Mesendoderm (in vitro differentiated cells): Measurements from ENCODE around the gene GATA1. TPM values are rescaled to one million over a fixed set of nuclear protein-coding genes. Genes with fewer than 3 reads are reported as not detected.
A peak's percentile ranks its signal among the peaks of the same experiment; 100 is the strongest.

Experiments
- DNase-seq: peaks from one replicate; pipeline ENCODE4 v3.0.0; 2013
- H2AK5ac ChIP-seq: 2 replicates; pipeline ENCODE4 v1.6.1; 2013; ENCODE audit warnings: low read length, inconsistent platforms
- H2BK120ac ChIP-seq: 2 replicates; pipeline ENCODE4 v1.6.1; 2013; ENCODE audit warnings: low read depth, mild to moderate bottlenecking, low read length, moderate library complexity, mixed read lengths
- H2BK15ac ChIP-seq: replicated peaks from 2 replicates; pipeline ENCODE4 v1.6.1; 2013; ENCODE audit warnings: low read depth, mild to moderate bottlenecking, moderate library complexity
- H2BK5ac ChIP-seq: 2 replicates; pipeline ENCODE4 v1.6.1; 2013; ENCODE audit warnings: low read length, inconsistent platforms
- H3K18ac ChIP-seq: 2 replicates; pipeline ENCODE4 v1.6.1; 2013; ENCODE audit warnings: mild to moderate bottlenecking, low read length, mixed read lengths
- H3K23ac ChIP-seq: one replicate; pipeline ENCODE4 v1.6.1; 2013; ENCODE audit warnings: low read length
- H3K27ac ChIP-seq: 2 replicates; pipeline ENCODE4 v1.5.1; 2013; ENCODE audit warnings: low read depth, mild to moderate bottlenecking, inconsistent platforms, low read length, moderate library complexity
- H3K27me3 ChIP-seq: 2 replicates; pipeline ENCODE4 v1.6.1; 2013; ENCODE audit warnings: low read length, control low read depth, mild to moderate bottlenecking, inconsistent platforms; ENCODE audit not compliant: insufficient read depth, poor library complexity
- H3K36me3 ChIP-seq: 2 replicates; pipeline ENCODE4 v1.6.1; 2013; ENCODE audit warnings: low read length, inconsistent platforms; ENCODE audit not compliant: control insufficient read depth, insufficient read depth
- H3K4ac ChIP-seq: one replicate; pipeline ENCODE4 v1.6.1; 2013; ENCODE audit warnings: low read depth, mild to moderate bottlenecking, low read length, moderate library complexity
- H3K4me1 ChIP-seq: 2 replicates; pipeline ENCODE4 v1.6.1; 2013; ENCODE audit warnings: low read depth, low read length, inconsistent platforms; ENCODE audit not compliant: control insufficient read depth
- H3K4me2 ChIP-seq: 2 replicates; pipeline ENCODE4 v1.6.1; 2013; ENCODE audit warnings: low read length
- H3K4me3 ChIP-seq: 2 replicates; pipeline ENCODE4 v1.5.1; 2013; ENCODE audit warnings: mild to moderate bottlenecking, low read length
- H3K56ac ChIP-seq: one replicate; pipeline ENCODE4 v1.6.1; 2013; ENCODE audit warnings: low read length
- H3K79me1 ChIP-seq: 2 replicates; pipeline ENCODE4 v1.6.1; 2013; ENCODE audit warnings: low read length, inconsistent platforms
- H3K79me2 ChIP-seq: 2 replicates; pipeline ENCODE4 v1.6.1; 2013; ENCODE audit warnings: mild to moderate bottlenecking, low read length; ENCODE audit not compliant: control insufficient read depth, insufficient read depth
- H3K9ac ChIP-seq: 2 replicates; pipeline ENCODE4 v1.6.1; 2013; ENCODE audit warnings: low read length, inconsistent platforms
- H4K5ac ChIP-seq: one replicate; pipeline ENCODE4 v1.6.1; 2013; ENCODE audit warnings: low read length
- H4K8ac ChIP-seq: one replicate; pipeline ENCODE4 v1.6.1; 2013; ENCODE audit warnings: low read depth, mild to moderate bottlenecking, control low read depth, low read length, moderate library complexity
- WGBS: extraction: QIAGEN DNeasy Blood & Tissue Kit; methylation state at CpG from one replicate; pipeline ENCODE4 v1.1.7; 2013; ENCODE audit warnings: low lambda C conversion rate, missing lambda C conversion rate; ENCODE audit not compliant: insufficient coverage; ENCODE audit errors: extremely low coverage; 5-methylcytosine and 5-hydroxymethylcytosine counted together
- small RNA-seq: library from polyadenylated mRNA; stranded (forward); fragments of <200 nt; extraction: miRNeasy Mini kit (QIAGEN cat#:217004); gene quantifications from one replicate; pipeline ENCODE3, GENCODE V24; 2013; ENCODE audit not compliant: insufficient read depth

GATA1 gene

DNA sequence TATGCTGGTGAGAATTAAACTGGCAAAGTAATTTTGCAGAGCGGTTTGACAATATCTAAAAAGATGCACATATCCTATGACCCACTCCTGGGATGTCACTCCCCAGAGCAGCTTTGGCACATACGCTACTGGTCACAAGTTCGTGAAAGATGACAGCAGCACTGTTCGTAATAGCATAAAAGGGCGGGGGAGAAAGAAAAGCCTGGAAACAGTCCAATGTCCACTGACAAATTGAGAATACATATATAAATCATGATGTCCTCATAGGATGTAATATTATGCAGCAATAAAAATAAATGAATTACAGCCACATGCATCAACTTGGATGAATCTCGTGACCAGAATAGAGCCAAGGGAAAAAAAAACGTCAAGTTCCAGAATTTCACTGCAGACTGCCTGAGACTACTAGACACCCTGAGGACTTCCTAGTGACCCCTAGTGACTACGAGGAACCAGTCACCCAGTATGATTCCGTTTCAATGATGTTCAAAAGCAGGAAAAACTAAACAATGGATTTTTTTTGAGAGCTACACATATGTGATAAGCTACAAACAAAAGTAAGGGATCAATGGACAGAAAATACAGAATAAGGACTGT is 47.2 kb downstream of the GATA1 start:
- no CpG with 5 or more reads among the region's 9 CpGs for WGBS

DNA sequence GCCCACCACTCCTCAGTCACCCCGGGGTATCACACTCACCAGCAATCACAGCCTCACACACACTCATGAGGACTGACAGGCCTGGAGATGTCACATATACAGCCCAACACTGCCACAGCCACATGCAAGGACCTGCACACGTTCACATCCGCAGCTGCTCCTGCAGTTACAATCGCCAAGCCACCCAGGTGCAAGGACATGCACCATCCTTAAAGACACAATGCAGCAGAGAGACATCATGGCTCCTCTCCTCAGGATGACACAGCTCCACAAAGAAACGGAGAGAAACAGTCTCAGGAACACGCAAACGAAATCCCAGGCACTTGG is 48.0 kb downstream of the GATA1 start:
- H2BK5ac ChIP-seq = no peak overlapping the region
- H3K36me3 ChIP-seq = no peaks in the 10 kb centered on the region
- H3K23ac ChIP-seq = no peak overlapping the region
- H3K18ac ChIP-seq = no peak overlapping the region
- H2BK15ac ChIP-seq = no peak overlapping the region
- no peak overlapping the region for H3K56ac ChIP-seq
- no peaks in the 10 kb centered on the region for H3K79me2 ChIP-seq
- H3K4ac ChIP-seq = no peak overlapping the region
- H3K4me2 ChIP-seq = no peak overlapping the region
- H3K4me1 ChIP-seq = no peaks in the 10 kb centered on the region
- H3K27ac ChIP-seq = no peak overlapping the region
- peaks cover 15% of the 10 kb centered on the region for H3K27me3 ChIP-seq
- DNase-seq = no peak
- no peak overlapping the region for H2BK120ac ChIP-seq
- no CpG with 5 or more reads among the region's 7 CpGs for WGBS
- H2AK5ac ChIP-seq = no peak overlapping the region
- H3K9ac ChIP-seq = no peak overlapping the region
- no peak overlapping the region for H4K8ac ChIP-seq
- H3K4me3 ChIP-seq = no peak overlapping the region
- no peaks in the 10 kb centered on the region for H3K79me1 ChIP-seq
- H4K5ac ChIP-seq = no peak overlapping the region

More for the DNA sequence above, 47.2 kb downstream of the GATA1 start:
- Histone ChIP-seq H4K5ac (no peak overlapping the region), H3K56ac (no peak overlapping the region), H3K79me1 (no peaks in the 10 kb centered on the region), H3K4me3 (no peak overlapping the region), H2BK5ac (no peak overlapping the region), H3K79me2 (no peaks in the 10 kb centered on the region), H3K4me2 (no peak overlapping the region), H3K23ac (no peak overlapping the region), H3K27me3 (peaks cover 15% of the 10 kb centered on the region), H3K36me3 (no peaks in the 10 kb centered on the region), H3K27ac (no peak overlapping the region), H4K8ac (no peak overlapping the region), H3K4me1 (no peaks in the 10 kb centered on the region), H3K4ac (no peak overlapping the region), H3K9ac (no peak overlapping the region), H3K18ac (no peak overlapping the region), H2BK15ac (no peak overlapping the region), H2BK120ac (no peak overlapping the region), H2AK5ac (no peak overlapping the region)
- DNase-seq = no peak

DNA sequence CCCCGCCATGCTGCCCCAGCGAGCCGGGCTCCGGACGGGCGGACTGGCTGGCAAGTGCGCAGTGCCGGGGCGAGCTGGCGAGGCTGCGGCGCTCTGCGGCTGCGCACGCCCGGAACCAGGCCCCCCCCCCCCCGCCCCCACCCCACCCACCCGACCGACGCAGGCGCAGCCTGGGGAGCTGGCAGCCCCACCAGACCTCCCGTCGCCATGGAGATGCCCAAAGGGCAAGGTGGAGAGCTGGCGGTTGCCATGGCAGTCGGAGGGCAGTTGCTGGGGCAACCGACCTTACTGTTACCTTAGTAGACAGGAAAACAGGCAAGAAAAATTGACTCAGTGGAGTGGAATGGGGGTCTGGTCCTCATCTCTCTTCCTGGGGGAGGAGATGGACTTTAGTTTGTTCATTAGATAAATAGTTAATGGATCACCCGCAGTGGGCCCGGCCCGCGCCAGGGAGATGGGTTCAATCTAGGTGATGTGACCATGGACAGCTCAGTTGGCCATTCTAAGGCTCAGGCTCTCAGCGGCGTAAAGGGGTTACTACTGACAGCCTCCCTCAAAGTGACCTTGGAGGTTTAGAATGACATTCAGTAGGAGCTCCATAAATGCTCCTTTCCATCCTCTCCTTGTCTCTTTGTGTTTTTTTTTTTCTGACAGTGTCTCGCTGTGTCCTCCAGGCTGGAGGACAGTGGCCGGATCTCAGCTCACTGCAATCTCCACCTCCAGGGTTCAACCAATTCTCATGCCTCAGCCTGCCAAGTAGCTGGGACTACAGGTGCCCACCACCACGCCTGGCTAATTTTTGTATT is 49.3 kb downstream of the GATA1 start, which contains the start of gene PCSK1N:
Gene PCSK1N (minus strand): TSS at position 87 of the 806 bp plus-strand sequence. CDS start 78 bp downstream, at position 9.
- WGBS = no CpG with 5 or more reads among the region's 35 CpGs
- no peak within 1 kb of the TSS for H3K4ac ChIP-seq
- no peak within 1 kb of the TSS for H2BK15ac ChIP-seq
- no peak within 1 kb of the TSS for H2BK120ac ChIP-seq
- no peaks in the 10 kb centered on the region for H3K36me3 ChIP-seq
- DNase-seq = peak; percentile 56
- H4K8ac ChIP-seq = no peak within 1 kb of the TSS
- no peak within 1 kb of the TSS for H3K4me3 ChIP-seq
- no peak within 1 kb of the TSS for H3K27ac ChIP-seq
- no peak within 1 kb of the TSS for H3K56ac ChIP-seq
- H2AK5ac ChIP-seq = no peak within 1 kb of the TSS
- H3K4me2 ChIP-seq = peak within 1 kb of the TSS; percentile 29
- H3K27me3 ChIP-seq = peaks cover 15% of the 10 kb centered on the region
- no peaks in the 10 kb centered on the region for H3K79me1 ChIP-seq
- no peak within 1 kb of the TSS for H2BK5ac ChIP-seq
- no peak within 1 kb of the TSS for H3K23ac ChIP-seq
- no peak within 1 kb of the TSS for H3K18ac ChIP-seq
- H4K5ac ChIP-seq = no peak within 1 kb of the TSS
- H3K79me2 ChIP-seq = no peaks in the 10 kb centered on the region
- no peak within 1 kb of the TSS for H3K9ac ChIP-seq
- H3K4me1 ChIP-seq = no peaks in the 10 kb centered on the region

DNA sequence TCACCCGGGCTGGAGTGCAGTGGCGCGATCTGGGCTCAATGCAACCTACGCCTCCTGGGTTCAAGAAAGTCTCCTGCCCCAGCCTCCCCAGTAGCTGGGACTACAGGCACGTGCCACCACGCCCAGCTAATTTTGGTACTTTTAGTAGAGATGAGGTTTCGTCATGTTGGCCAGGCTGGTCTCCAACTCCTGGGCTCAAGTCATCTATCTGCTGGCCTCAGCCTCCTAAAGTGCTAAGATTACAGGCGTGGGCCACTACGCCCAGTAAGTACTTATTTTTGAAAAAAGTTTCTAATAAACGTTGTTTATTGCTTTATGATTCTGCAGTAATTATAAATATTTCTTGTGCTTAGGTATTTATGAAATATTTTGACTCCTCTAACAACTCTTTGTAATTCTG is 53.3 kb downstream of the GATA1 start:
- Histone ChIP-seq H3K27me3 (peaks cover 5% of the 10 kb centered on the region), H2BK5ac (no peak overlapping the region), H2BK15ac (no peak overlapping the region), H4K8ac (no peak overlapping the region), H3K4me3 (no peak overlapping the region), H3K79me1 (no peaks in the 10 kb centered on the region), H3K79me2 (no peaks in the 10 kb centered on the region), H3K56ac (no peak overlapping the region), H3K18ac (no peak overlapping the region), H3K4me1 (no peaks in the 10 kb centered on the region), H3K9ac (no peak overlapping the region), H3K4ac (no peak overlapping the region), H3K23ac (no peak overlapping the region), H3K27ac (no peak overlapping the region), H4K5ac (no peak overlapping the region), H2BK120ac (no peak overlapping the region), H3K4me2 (no peak overlapping the region), H3K36me3 (no peaks in the 10 kb centered on the region), H2AK5ac (no peak overlapping the region)
- DNase-seq = no peak
- no CpG with 5 or more reads among the region's 10 CpGs for WGBS

Small RNA genes lying within 50 kb of the gene (small RNA-seq; reads per million reads assigned to genes)
- gene RNU6-29P = not detected
